D341Med (cell line): Measurements from ENCODE around the gene HES5.

ENCODE experiments used
- DNase-seq: peaks from one replicate; pipeline ENCODE4 v3.0.0; 2012; ENCODE audit warnings: low spot score

Gene HES5

GRCh38 chr1:2499986-2500596 is 30.0 kb downstream of the HES5 start:
- no peak for DNase-seq

GRCh38 chr1:2499260-2499659 is 30.8 kb downstream of the HES5 start:
- no peak for DNase-seq

GRCh38 chr1:2498648-2499047 is 31.4 kb downstream of the HES5 start:
- DNase-seq = no peak

GRCh38 chr1:2497891-2498290 is 32.2 kb downstream of the HES5 start:
- DNase-seq = no peak

GRCh38 chr1:2496746-2497145 is 33.3 kb downstream of the HES5 start:
- no peak for DNase-seq

- no peak for DNase-seq
Measured at GRCh38 chr1:2496087-2496622, 33.9 kb downstream of the HES5 start.

GRCh38 chr1:2495546-2495945 is 34.5 kb downstream of the HES5 start:
- no peak for DNase-seq

GRCh38 chr1:2495026-2495425 is 35.0 kb downstream of the HES5 start:
- DNase-seq = no peak

GRCh38 chr1:2494323-2494693 is 35.8 kb downstream of the HES5 start:
- DNase-seq = no peak

- DNase-seq = no peak
Measured at GRCh38 chr1:2493691-2494322, 36.3 kb downstream of the HES5 start.

- DNase-seq = no peak
Measured at GRCh38 chr1:2493218-2493617, 36.8 kb downstream of the HES5 start.

GRCh38 chr1:2492091-2492490 is 38.0 kb downstream of the HES5 start:
- DNase-seq = no peak

- no peak for DNase-seq
Measured at GRCh38 chr1:2489615-2490014, 40.4 kb downstream of the HES5 start.

- no peak for DNase-seq
Measured at GRCh38 chr1:2488688-2489087, 41.4 kb downstream of the HES5 start.

GRCh38 chr1:2486558-2486957 is 43.5 kb downstream of the HES5 start:
- DNase-seq = no peak

- no peak for DNase-seq
Measured at GRCh38 chr1:2486041-2486440, 44.0 kb downstream of the HES5 start.

- DNase-seq = no peak
Measured at GRCh38 chr1:2483970-2484369, 46.1 kb downstream of the HES5 start.

GRCh38 chr1:2483026-2483425 is 47.0 kb downstream of the HES5 start:
- no peak for DNase-seq

GRCh38 chr1:2482588-2482987 is 47.5 kb downstream of the HES5 start:
- no peak for DNase-seq

- no peak for DNase-seq
Measured at GRCh38 chr1:2481885-2482284, 48.2 kb downstream of the HES5 start.

GRCh38 chr1:2480986-2481364 is 49.1 kb downstream of the HES5 start:
- DNase-seq = no peak

GRCh38 chr1:2480236-2480985 is 49.7 kb downstream of the HES5 start:
- DNase-seq = no peak

GRCh38 chr1:2479618-2480017 is 50.4 kb downstream of the HES5 start:
- no peak for DNase-seq
